WTC11 (cell line): ENCODE results near the gene FADS6. TPM values are rescaled to one million over a fixed set of nuclear protein-coding genes. Genes with fewer than 3 reads are reported as not detected.
A peak's percentile ranks its signal among the peaks of the same experiment; 100 is the strongest.

ENCODE experiments used
- ATAC-seq: fragments of 200-7000 bp; cut with Tn5 transposase; 2 replicates; pipeline ENCODE4 v1.10.0; 2021; ENCODE audit warnings: mild to moderate bottlenecking, moderate library complexity
- Bru-seq: library from RNA; stranded (reverse); fragments of 400-500 nt; gene quantifications from one replicate; lab custom pipeline; 2021; lab: Mats Ljungman, UMichigan
- CTCF ChIA-PET: fragments of 300-600 bp; sonication (Branson Sonifier 250); formaldehyde crosslinking; loops from one replicate; lab custom pipeline; 2021; ENCODE audit warnings: antibody characterized with exemption; lab: Charles Lee
- POLR2A ChIA-PET: fragments of 350-600 bp; sonication (Branson Sonifier 250); formaldehyde crosslinking; loops from one replicate; lab custom pipeline; 2021; ENCODE audit warnings: antibody characterized with exemption; lab: Charles Lee
- DNase-seq: peaks from one replicate; pipeline ENCODE4 v3.0.0; 2021; ENCODE audit warnings: low spot score
- H3K27ac Mint-ChIP-seq: 2 replicates; pipeline ENCODE4 v1.8.0; 2021; ENCODE audit warnings: mixed read lengths
- H3K27me3 Mint-ChIP-seq: 2 replicates; pipeline ENCODE4 v1.8.0; 2021; ENCODE audit warnings: low read depth, mild to moderate bottlenecking, moderate library complexity, mixed read lengths
- H3K36me3 Mint-ChIP-seq: 2 replicates; pipeline ENCODE4 v1.8.0; 2021; ENCODE audit warnings: mixed read lengths
- H3K4me1 Mint-ChIP-seq: 2 replicates; pipeline ENCODE4 v1.8.0; 2022; ENCODE audit warnings: mixed read lengths
- H3K4me3 Mint-ChIP-seq: 2 replicates; pipeline ENCODE4 v1.8.0; 2021; ENCODE audit warnings: mild to moderate bottlenecking, moderate library complexity, mixed read lengths
- H3K9me3 Mint-ChIP-seq: 2 replicates; pipeline ENCODE4 v1.8.0; 2021; ENCODE audit warnings: mixed read lengths
- CREM ChIP-seq: sonication (generic); formaldehyde crosslinking; IDR thresholded peaks from 2 replicates; pipeline ENCODE4 v1.8.1; 2022; ENCODE audit warnings: mild to moderate bottlenecking, missing genetic modification reagents, moderate library complexity
- ETV6 ChIP-seq: sonication (generic); formaldehyde crosslinking; IDR thresholded peaks from 2 replicates; pipeline ENCODE4 v1.8.1; 2022; ENCODE audit warnings: mild to moderate bottlenecking, missing genetic modification reagents
- FOXK1 ChIP-seq: sonication (generic); formaldehyde crosslinking; IDR thresholded peaks from 2 replicates; pipeline ENCODE4 v1.8.0; 2022; ENCODE audit warnings: mild to moderate bottlenecking, moderate library complexity, missing genetic modification reagents
- FOXP1 ChIP-seq: sonication (generic); formaldehyde crosslinking; IDR thresholded peaks from 2 replicates; pipeline ENCODE4 v1.8.0; 2022; ENCODE audit warnings: missing genetic modification reagents, mild to moderate bottlenecking, moderate library complexity, borderline replicate concordance
- KAT7 ChIP-seq: sonication (generic); formaldehyde crosslinking; IDR thresholded peaks from 2 replicates; pipeline ENCODE4 v1.8.1; 2023; ENCODE audit warnings: missing genetic modification reagents, mild to moderate bottlenecking, borderline replicate concordance
- NR3C1 ChIP-seq: sonication (generic); formaldehyde crosslinking; conservative IDR thresholded peaks from 2 replicates; pipeline ENCODE4 v1.8.1; 2023; ENCODE audit warnings: low read depth, mild to moderate bottlenecking, missing genetic modification reagents
- RELA ChIP-seq: sonication (generic); formaldehyde crosslinking; IDR thresholded peaks from 2 replicates; pipeline ENCODE4 v1.8.1; 2022; ENCODE audit warnings: missing genetic modification reagents, mild to moderate bottlenecking, borderline replicate concordance
- TP53 ChIP-seq: sonication (generic); formaldehyde crosslinking; IDR thresholded peaks from 2 replicates; pipeline ENCODE4 v1.8.1; 2023; ENCODE audit warnings: mild to moderate bottlenecking, missing genetic modification reagents
- ZBTB21 ChIP-seq: sonication (generic); formaldehyde crosslinking; IDR thresholded peaks from 2 replicates; pipeline ENCODE4 v1.8.1; 2023; ENCODE audit warnings: mild to moderate bottlenecking, missing genetic modification reagents, borderline replicate concordance
- ZNF121 ChIP-seq: sonication (generic); formaldehyde crosslinking; IDR thresholded peaks from 2 replicates; pipeline ENCODE4 v1.8.0; 2023; ENCODE audit warnings: missing genetic modification reagents
- ZNF138 ChIP-seq: sonication (generic); formaldehyde crosslinking; conservative IDR thresholded peaks from 2 replicates; pipeline ENCODE4 v1.8.1; 2022; ENCODE audit warnings: mild to moderate bottlenecking, moderate library complexity, missing genetic modification reagents
- ZNF317 ChIP-seq: sonication (generic); formaldehyde crosslinking; IDR thresholded peaks from 2 replicates; pipeline ENCODE4 v1.8.1; 2023; ENCODE audit warnings: low read depth, mild to moderate bottlenecking, moderate library complexity, missing genetic modification reagents, borderline replicate concordance
- ZNF416 ChIP-seq: fragments of 250-450 bp; sonication (Bioruptor Pico); IDR thresholded peaks from 2 replicates; pipeline ENCODE4 v1.9.0; 2021; ENCODE audit warnings: mild to moderate bottlenecking, inconsistent platforms
- long read RNA-seq, 3 experiments: library from RNA in 1 of 3; library from capped mRNA in 1 of 3; library from polyadenylated mRNA in 1 of 3; unstranded in 2 of 3; stranded (forward) in 1 of 3; transcript quantifications; one replicate each; pipeline ENCODE4 v2.0.0, GENCODE V29; 2021
- total RNA-seq: library from RNA; stranded (reverse); gene quantifications from 3 replicates; pipeline ENCODE4 v1.2.3, GENCODE V29; 2021
- TF ChIP-seq, protein P1 (sequence below): sonication (generic); formaldehyde crosslinking; IDR thresholded peaks from 2 replicates; pipeline ENCODE4 v1.8.1; 2023; ENCODE audit warnings: mild to moderate bottlenecking, missing genetic modification reagents, moderate library complexity
- TF ChIP-seq, protein P2 (sequence below): sonication (generic); formaldehyde crosslinking; IDR thresholded peaks from 2 replicates; pipeline ENCODE4 v1.8.1; 2023; ENCODE audit warnings: mild to moderate bottlenecking, missing genetic modification reagents
- TF ChIP-seq, protein P3 (sequence below): sonication (generic); formaldehyde crosslinking; IDR thresholded peaks from 2 replicates; pipeline ENCODE4 v1.8.1; 2023; ENCODE audit warnings: mild to moderate bottlenecking, moderate library complexity, missing genetic modification reagents
- TF ChIP-seq, protein P4 (sequence below): fragments of 250-450 bp; sonication (Bioruptor Pico); IDR thresholded peaks from 2 replicates; pipeline ENCODE4 v1.9.0; 2021; ENCODE audit warnings: mild to moderate bottlenecking, borderline replicate concordance
- TF ChIP-seq, protein P5 (sequence below): sonication (generic); formaldehyde crosslinking; IDR thresholded peaks from 2 replicates; pipeline ENCODE4 v1.8.0; 2023; ENCODE audit warnings: mild to moderate bottlenecking, missing genetic modification reagents
- TF ChIP-seq, protein P6 (sequence below): sonication (generic); formaldehyde crosslinking; IDR thresholded peaks from 2 replicates; pipeline ENCODE4 v1.8.0; 2022; ENCODE audit warnings: mild to moderate bottlenecking, missing genetic modification reagents

FADS6 gene, protein sequence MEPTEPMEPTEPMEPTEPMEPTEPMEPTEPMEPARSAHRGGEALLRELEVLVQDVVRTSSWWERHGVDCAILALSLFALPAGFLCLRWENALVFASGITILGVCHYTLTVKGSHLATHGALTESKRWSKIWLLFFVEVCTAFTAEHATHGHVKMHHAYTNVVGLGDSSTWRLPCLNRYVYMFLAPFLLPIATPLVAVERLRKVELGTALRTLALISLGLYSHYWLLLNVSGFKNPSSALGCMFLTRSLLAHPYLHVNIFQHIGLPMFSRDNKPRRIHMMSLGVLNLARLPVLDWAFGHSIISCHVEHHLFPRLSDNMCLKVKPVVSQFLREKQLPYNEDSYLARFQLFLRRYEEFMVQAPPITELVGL
- total RNA-seq (1.1 to 2.2 TPM (median 1.2 TPM) in 3 replicates), Bru-seq, nascent RNA (percentile 21 among the genes with signal in this experiment)
- long read RNA-seq, experiment 1, partial matches to known transcripts: 0 of 2 reads
- long read RNA-seq, experiment 1, other reads (novel, unspliced or antisense): 1 of 2 reads
- long read RNA-seq, experiment 2, partial matches to known transcripts: 1 of 1 reads
- long read RNA-seq, experiment 2, other reads (novel, unspliced or antisense): 0 of 1 reads
- long read RNA-seq, experiment 3, partial matches to known transcripts: 0 of 1 reads
- long read RNA-seq, experiment 3, other reads (novel, unspliced or antisense): 0 of 1 reads

DNA sequence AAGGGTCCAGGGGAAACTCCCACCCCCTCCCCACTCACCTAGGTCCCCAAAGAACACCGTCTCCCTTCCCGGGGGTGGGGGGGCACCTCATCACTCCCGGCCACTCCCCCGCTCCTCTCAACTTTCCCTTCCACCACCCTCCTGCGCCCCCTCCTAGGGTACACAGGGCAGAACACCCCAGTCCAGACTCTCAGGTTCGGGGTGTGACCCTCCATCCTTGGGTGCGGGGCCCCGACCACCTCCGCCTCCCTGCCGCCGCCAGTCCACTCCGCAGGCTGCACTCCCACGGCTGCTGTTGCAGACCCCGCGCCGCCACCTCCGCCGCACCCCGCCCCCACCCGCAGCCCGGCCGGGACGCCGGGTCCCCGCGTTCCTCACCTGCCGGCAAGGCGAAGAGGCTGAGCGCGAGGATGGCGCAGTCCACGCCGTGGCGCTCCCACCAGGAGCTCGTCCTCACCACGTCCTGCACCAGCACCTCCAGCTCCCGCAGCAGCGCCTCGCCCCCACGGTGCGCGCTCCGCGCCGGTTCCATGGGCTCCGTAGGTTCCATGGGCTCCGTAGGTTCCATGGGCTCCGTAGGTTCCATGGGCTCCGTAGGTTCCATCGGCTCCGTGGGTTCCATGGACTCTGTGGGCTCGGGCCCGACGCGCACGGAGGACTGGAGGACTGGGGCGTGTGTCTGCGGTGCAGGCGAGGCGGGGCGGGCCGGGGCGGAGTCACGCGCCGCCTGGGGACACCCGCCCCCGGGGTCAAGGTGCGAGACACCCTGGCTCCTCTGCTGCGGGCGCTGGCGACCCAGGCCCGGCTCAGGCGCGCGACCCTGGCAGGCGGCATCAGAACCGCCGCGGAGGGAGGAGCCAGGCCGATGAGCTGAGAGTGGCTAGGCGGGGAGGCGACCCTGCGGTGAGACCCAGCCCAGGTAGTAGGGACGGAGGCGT lies at the start of gene FADS6:
TSS of gene FADS6 (minus strand) at position 660 of the 938 bp plus-strand sequence. CDS start at position 622, 38 bp downstream.
- POLR2A ChIA-PET: no interaction called here
- H3K36me3 Mint-ChIP-seq: no peaks in the 10 kb centered on the region
- ATAC-seq: peak; percentile 76
- CTCF ChIA-PET: interaction anchor here (0.7 to 2.8 kb wide), 12 partner anchors 20 to 79 kb away, joined by 3 to 12 read pairs (median 4); partner anchors contain the start of genes FDXR, HID1 and OTOP2
- H3K4me3 Mint-ChIP-seq: peak within 1 kb of the TSS; percentile 78
- H3K9me3 Mint-ChIP-seq: no peaks in the 10 kb centered on the region
- peak; percentile 41 for DNase-seq
- peaks cover 69% of the 10 kb centered on the region for H3K27me3 Mint-ChIP-seq
- no peak within 1 kb of the TSS for H3K27ac Mint-ChIP-seq
- 0 out of 2 replicates have a peak, but pooled peaks have one; percentile 31 for TF ChIP-seq ETV6 (CRISPR knock-in tag)
- no peak for TF ChIP-seq FOXK1 (CRISPR knock-in tag)
- TF ChIP-seq, protein P1, sequence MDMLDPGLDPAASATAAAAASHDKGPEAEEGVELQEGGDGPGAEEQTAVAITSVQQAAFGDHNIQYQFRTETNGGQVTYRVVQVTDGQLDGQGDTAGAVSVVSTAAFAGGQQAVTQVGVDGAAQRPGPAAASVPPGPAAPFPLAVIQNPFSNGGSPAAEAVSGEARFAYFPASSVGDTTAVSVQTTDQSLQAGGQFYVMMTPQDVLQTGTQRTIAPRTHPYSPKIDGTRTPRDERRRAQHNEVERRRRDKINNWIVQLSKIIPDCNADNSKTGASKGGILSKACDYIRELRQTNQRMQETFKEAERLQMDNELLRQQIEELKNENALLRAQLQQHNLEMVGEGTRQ (CRISPR knock-in tag): peak; percentile 53; the same call in 1 of the 2 replicates
- TF ChIP-seq, protein P2, sequence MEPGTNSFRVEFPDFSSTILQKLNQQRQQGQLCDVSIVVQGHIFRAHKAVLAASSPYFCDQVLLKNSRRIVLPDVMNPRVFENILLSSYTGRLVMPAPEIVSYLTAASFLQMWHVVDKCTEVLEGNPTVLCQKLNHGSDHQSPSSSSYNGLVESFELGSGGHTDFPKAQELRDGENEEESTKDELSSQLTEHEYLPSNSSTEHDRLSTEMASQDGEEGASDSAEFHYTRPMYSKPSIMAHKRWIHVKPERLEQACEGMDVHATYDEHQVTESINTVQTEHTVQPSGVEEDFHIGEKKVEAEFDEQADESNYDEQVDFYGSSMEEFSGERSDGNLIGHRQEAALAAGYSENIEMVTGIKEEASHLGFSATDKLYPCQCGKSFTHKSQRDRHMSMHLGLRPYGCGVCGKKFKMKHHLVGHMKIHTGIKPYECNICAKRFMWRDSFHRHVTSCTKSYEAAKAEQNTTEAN: no peak; the same call in 1 of the 2 replicates
- peak; percentile 74; the same call in 1 of the 2 replicates for TF ChIP-seq ZNF317 (CRISPR knock-in tag)
- no peak for TF ChIP-seq KAT7 (CRISPR knock-in tag)
- 0 out of 2 replicates have a peak, but pooled peaks have one; percentile 60 for TF ChIP-seq ZNF138 (CRISPR knock-in tag)
- no peak for TF ChIP-seq ZNF416 (CRISPR knock-in tag)
- peak; percentile 96 for TF ChIP-seq ZNF121 (CRISPR knock-in tag)
- TF ChIP-seq, protein P3, sequence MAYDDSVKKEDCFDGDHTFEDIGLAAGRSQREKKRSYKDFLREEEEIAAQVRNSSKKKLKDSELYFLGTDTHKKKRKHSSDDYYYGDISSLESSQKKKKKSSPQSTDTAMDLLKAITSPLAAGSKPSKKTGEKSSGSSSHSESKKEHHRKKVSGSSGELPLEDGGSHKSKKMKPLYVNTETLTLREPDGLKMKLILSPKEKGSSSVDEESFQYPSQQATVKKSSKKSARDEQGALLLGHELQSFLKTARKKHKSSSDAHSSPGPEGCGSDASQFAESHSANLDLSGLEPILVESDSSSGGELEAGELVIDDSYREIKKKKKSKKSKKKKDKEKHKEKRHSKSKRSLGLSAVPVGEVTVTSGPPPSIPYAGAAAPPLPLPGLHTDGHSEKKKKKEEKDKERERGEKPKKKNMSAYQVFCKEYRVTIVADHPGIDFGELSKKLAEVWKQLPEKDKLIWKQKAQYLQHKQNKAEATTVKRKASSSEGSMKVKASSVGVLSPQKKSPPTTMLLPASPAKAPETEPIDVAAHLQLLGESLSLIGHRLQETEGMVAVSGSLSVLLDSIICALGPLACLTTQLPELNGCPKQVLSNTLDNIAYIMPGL (CRISPR knock-in tag): peak; percentile 69; the same call in 1 of the 2 replicates
- TF ChIP-seq, protein P4, sequence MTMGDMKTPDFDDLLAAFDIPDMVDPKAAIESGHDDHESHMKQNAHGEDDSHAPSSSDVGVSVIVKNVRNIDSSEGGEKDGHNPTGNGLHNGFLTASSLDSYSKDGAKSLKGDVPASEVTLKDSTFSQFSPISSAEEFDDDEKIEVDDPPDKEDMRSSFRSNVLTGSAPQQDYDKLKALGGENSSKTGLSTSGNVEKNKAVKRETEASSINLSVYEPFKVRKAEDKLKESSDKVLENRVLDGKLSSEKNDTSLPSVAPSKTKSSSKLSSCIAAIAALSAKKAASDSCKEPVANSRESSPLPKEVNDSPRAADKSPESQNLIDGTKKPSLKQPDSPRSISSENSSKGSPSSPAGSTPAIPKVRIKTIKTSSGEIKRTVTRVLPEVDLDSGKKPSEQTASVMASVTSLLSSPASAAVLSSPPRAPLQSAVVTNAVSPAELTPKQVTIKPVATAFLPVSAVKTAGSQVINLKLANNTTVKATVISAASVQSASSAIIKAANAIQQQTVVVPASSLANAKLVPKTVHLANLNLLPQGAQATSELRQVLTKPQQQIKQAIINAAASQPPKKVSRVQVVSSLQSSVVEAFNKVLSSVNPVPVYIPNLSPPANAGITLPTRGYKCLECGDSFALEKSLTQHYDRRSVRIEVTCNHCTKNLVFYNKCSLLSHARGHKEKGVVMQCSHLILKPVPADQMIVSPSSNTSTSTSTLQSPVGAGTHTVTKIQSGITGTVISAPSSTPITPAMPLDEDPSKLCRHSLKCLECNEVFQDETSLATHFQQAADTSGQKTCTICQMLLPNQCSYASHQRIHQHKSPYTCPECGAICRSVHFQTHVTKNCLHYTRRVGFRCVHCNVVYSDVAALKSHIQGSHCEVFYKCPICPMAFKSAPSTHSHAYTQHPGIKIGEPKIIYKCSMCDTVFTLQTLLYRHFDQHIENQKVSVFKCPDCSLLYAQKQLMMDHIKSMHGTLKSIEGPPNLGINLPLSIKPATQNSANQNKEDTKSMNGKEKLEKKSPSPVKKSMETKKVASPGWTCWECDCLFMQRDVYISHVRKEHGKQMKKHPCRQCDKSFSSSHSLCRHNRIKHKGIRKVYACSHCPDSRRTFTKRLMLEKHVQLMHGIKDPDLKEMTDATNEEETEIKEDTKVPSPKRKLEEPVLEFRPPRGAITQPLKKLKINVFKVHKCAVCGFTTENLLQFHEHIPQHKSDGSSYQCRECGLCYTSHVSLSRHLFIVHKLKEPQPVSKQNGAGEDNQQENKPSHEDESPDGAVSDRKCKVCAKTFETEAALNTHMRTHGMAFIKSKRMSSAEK (CRISPR knock-in tag): no peak
- 0 out of 2 replicates have a peak, but pooled peaks have one; percentile 69 for TF ChIP-seq NR3C1 (CRISPR knock-in tag)
- TF ChIP-seq, protein P5, sequence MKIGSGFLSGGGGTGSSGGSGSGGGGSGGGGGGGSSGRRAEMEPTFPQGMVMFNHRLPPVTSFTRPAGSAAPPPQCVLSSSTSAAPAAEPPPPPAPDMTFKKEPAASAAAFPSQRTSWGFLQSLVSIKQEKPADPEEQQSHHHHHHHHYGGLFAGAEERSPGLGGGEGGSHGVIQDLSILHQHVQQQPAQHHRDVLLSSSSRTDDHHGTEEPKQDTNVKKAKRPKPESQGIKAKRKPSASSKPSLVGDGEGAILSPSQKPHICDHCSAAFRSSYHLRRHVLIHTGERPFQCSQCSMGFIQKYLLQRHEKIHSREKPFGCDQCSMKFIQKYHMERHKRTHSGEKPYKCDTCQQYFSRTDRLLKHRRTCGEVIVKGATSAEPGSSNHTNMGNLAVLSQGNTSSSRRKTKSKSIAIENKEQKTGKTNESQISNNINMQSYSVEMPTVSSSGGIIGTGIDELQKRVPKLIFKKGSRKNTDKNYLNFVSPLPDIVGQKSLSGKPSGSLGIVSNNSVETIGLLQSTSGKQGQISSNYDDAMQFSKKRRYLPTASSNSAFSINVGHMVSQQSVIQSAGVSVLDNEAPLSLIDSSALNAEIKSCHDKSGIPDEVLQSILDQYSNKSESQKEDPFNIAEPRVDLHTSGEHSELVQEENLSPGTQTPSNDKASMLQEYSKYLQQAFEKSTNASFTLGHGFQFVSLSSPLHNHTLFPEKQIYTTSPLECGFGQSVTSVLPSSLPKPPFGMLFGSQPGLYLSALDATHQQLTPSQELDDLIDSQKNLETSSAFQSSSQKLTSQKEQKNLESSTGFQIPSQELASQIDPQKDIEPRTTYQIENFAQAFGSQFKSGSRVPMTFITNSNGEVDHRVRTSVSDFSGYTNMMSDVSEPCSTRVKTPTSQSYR (CRISPR knock-in tag): 0 out of 2 replicates have a peak, but pooled peaks have one; percentile 45
- peak; percentile 15; the same call in 1 of the 2 replicates for TF ChIP-seq ZBTB21
- no peak for TF ChIP-seq FOXP1 (CRISPR knock-in tag)
- TF ChIP-seq CREM (CRISPR knock-in tag): 0 out of 2 replicates have a peak, but pooled peaks have one; percentile 31
- no peak for TF ChIP-seq TP53 (CRISPR knock-in tag)
- TF ChIP-seq RELA: peak; percentile 40; the same call in 1 of the 2 replicates
- TF ChIP-seq, protein P6, sequence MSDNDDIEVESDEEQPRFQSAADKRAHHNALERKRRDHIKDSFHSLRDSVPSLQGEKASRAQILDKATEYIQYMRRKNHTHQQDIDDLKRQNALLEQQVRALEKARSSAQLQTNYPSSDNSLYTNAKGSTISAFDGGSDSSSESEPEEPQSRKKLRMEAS (CRISPR knock-in tag): peak; percentile 59; the same call in 1 of the 2 replicates
- peaks cover 10% of the 10 kb centered on the region for H3K4me1 Mint-ChIP-seq
